GM18909 (cell line): ENCODE results near the gene HMCN1.
"Not testable (repeated sequence)": the region's sequence is repeated elsewhere in the genome, so short reads cannot be mapped to it uniquely, and the experiment has no call there.

Experiments used
- ATAC-seq: cut with Tn5 transposase; IDR thresholded peaks from one replicate; pipeline ENCODE4 v1.9.1; 2021; ENCODE audit warnings: mild to moderate bottlenecking; ENCODE audit not compliant: unreplicated experiment, poor library complexity

Gene HMCN1

DNA sequence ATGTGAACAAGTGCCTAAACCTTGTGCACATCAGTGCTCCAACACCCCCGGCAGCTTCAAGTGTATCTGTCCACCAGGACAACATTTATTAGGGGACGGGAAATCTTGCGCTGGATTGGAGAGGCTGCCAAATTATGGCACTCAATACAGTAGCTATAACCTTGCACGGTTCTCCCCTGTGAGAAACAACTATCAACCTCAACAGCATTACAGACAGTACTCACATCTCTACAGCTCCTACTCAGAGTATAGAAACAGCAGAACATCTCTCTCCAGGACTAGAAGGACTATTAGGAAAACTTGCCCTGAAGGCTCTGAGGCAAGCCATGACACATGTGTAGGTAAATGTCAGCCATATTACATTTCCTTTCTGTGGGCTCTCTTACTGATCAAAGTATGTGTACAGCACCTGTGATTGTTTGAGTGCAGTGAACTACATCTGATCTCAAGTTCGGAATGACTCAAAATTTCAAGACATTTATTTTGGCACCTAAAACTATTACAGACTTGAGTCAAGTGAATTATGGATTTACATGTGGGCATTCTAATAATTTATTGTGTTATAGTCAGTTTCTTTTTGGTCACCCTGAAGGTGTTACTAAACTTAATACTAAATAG lies 444.3 kb downstream of the HMCN1 start:
- ATAC-seq, result no peak

DNA sequence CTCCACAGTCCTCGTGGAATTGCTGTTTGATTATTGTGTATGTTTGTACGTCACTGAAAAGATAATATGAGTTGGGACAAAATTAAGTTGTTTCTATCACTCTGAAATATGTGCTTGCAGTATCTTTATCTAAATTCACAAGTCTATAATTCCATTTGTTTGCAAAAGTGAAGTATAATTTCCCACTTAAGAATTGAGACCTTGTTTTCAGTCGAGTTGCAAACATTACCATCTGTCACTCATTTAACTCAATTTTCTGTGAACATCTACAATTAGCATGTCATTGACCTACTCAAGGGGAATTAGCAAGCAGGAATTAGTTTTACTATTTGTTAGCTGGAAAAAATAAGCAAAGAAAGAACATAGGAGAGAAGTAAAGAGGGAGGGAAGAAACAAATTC lies 445.0 kb downstream of the HMCN1 start:
- ATAC-seq, result no peak

DNA sequence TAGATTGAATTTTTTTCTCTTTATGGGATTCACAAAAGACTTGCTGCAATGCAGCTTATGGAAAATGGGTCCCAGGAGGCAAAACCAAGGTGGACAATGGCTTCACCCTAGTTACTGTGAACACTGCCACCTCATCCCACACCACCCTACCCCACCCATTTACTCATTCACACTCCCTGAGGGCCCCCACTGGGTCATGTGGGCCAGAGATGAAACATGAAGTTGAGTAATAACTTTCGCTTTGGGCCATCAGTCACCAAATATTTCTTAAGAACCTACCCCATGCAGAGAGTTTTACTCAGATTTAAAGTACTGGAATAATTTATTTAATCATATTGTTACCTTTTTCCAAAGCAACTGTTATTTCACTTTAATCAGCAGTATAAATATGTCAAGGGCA lies 449.0 kb downstream of the HMCN1 start:
- ATAC-seq, result peak; percentile 73

DNA sequence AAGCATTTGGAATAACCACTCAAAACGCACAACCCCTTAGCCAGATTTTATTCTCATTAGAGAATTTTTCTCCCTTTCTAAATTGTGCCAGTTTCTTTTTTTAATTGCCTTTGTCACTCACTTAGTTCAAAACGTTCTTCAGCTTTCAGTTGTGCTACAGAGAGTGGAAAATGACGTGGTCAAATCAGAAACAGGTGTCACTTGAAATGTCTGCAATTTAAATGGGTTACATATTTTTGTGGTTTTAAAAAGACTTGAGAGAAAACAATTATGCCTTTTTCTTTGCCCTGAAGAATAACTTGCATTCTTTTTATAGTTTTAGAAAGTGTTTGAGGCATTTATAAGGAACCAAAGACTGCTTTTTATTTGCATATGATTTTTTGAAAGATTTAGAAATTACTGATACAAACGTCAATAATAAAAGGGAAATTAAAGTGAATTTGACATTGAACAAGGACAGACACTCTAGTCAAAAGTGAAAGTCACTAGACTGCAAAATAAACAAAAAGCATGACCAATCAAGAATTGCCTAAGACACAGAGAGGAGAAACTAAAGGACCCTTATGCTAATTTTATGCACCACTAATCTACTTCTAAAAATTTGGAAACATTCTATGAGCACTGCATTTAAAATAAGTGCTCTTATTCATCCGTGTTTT lies 449.9 kb downstream of the HMCN1 start:
- peak; percentile 78 for ATAC-seq

DNA sequence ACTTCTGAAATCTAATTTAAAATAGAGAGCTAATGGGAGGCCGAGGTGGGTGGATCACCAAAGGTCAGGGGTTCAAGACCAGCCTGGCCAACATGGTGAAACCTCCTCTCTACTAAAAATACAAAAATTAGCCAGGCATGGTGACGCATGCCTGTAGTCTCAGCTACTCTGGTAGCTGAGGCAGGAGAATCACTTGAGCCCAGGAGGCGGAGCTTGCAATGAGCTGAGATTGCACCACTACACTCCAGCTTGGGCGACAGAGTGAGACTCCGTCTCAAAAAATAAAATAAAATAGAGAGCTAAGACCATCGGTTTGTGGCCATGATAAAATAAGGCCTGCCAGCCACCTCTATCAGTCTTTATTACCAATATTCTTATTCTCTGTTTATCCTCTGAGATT lies 452.1 kb downstream of the HMCN1 start:
- not testable (repeated sequence) for ATAC-seq

DNA sequence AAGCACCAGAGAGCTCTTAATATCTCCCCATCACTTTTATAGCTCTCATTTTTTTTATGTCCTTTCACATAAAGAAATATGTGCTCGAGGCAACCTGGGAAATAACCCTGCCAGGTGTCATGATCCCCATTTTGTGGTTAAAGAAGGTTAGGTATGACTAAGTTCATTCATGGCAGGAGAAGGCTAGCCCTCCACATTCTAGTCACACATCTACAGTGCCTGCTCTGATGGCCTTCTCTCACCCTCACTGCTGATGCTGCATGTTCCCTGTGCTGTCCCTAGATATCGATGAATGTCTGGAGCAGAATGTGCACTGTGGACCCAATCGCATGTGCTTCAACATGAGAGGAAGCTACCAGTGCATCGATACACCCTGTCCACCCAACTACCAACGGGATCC lies 453.4 kb downstream of the HMCN1 start:
- peak; percentile 64 for ATAC-seq

DNA sequence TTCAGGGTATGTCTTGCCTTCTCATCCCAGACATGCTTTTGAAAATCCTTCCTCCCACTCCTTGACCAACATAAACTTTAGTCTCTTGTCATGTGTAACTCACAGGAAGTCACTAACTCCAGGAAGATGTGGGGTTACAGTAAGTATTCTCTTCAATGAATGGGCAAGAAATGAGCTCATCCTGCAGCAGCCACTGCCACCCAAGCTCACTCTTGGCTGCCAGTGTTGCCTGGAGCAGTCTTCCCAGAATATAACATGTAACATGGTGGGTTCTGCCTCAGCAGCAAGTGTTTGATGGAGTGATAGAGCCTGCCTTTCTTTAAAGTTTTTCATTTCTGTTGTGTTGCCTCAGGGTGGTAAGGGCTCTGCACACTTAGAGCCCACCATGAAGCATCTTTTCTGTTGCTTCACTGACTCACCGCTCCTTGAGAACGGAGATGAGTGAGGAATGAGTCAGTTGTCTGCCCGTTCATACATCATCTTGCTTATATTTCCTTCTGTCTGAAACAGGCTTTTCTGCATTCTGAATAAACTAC lies 453.9 kb downstream of the HMCN1 start:
- no peak for ATAC-seq

DNA sequence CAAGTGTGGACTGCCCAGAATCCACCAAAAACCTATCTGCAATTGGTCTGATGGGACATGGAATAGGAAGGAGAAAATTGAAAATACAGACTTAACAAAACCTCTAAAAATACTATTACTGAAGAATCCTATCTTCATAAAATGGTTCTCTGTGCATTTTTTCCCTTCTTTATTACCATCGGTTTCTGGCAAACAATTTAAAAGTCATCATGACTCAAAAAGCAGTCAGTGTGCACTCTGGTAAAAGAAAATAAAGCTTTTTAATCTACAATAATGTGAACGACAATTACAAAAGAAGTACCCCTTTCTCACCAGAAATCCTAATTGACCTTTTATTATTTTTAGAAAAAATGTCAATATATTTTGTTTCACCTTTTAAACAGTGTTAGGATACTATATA lies 454.5 kb downstream of the HMCN1 start:
- ATAC-seq, result no peak

DNA sequence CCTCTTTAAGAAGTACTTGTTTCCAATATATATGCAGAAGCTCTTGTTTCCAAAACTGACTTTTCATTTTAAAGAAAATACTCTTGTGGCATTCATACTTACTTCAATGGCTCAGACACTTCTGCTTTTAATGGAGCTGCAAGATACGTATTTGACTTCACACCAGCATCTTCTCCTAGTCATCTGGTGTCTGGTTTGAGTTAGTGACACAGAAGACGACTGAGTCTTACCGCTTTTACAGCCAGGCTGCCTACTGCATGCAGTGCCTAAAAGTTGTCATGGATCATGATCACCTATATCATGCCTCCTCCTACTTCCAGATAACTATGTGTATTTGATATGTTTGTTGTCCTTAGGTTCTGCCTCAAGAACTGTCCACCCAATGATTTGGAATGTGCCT lies 455.0 kb downstream of the HMCN1 start:
- ATAC-seq, result no peak

DNA sequence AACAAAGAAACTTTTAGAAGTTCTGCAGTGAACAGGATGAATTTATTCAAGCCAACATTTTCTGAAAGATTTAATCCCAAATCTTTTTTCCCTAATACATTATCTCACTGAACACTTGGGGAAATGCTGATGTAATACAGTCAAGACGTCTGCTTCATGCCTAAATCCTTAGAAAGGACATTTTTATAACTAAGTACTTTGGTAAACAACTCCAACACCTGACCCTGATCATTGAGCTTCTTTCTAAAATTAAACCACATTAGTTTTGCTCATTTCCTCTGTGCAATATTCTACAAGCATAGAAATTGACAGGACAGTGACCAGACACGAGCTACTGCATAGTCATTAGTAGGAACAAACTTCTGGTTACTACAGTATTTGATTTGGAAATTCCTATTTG lies 457.3 kb downstream of the HMCN1 start:
- ATAC-seq, result no peak

DNA sequence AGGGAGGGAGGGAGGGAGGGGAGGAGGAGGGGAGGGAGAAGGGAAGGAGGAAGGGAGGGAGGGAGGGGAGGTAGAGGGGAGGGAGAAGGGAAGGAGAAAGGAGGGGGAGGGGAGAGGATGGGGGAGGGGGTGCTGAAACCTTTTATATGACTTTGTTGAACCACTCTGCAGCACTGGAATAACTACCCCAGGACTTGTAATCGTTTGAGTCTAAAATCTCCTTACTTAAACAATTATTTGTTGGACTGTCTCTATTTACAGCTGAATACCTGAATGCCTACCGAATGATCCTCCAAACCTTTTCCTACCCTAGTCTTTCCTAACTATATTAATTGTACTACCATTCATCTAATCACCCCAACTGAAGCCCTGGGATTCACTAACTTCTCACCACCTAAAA lies 459.0 kb downstream of the HMCN1 start:
- ATAC-seq, result no peak

DNA sequence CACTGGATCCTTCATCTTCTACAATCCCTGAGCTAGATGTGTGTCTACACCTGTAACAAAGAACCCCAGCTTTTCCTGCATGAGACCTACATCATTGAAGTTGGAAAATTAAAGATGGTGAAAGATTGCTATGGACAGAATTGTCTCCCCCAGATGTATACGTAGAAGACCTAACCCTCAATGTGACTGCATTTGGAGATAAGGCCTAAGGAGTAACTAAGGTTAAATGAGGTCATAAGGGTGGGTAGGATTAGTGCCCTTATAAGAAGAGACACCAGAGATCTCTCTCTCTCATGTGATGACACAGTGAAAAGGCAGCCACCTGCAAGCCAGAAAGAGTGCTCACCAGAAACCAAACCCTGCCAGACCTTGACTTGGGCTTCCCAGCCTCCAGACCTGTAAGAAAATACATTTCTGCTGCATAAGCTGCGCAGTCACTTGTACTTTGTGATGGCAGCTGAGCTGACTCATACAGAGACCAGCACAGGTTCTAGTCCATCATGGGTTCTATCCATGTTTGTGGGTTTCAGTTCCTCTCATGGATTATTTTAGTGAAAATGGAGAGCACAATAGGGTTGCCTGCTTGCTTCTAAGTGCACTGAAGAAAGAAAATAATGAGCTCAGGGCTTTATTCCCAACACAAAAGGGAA lies 460.0 kb downstream of the HMCN1 start:
- peak; percentile 96 for ATAC-seq

DNA sequence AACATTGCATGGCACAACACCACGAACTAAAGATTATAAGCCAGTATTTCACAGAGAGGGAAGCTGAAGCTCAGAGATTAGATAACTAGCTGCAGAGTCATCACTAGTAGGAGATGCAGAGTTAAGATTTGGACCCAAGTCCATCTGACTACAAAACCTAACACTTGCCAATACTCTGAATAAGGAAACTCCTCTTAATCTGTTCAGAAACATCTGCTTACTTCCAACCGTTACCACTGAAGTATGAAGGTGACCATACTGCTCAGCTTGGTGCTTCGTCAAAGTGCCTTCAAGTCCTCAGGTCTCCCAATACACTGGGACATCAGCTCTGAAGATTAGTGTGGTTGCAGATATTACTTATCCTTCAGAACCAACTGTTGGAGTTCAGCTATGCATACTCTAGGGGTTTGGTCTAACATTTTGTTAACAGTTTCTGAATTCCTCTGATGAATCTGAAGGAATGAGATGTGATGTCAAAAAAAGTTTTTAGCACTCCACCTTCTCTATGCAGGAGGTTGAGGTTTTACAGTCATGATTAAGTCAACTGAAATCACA lies 461.3 kb downstream of the HMCN1 start:
- no peak for ATAC-seq

DNA sequence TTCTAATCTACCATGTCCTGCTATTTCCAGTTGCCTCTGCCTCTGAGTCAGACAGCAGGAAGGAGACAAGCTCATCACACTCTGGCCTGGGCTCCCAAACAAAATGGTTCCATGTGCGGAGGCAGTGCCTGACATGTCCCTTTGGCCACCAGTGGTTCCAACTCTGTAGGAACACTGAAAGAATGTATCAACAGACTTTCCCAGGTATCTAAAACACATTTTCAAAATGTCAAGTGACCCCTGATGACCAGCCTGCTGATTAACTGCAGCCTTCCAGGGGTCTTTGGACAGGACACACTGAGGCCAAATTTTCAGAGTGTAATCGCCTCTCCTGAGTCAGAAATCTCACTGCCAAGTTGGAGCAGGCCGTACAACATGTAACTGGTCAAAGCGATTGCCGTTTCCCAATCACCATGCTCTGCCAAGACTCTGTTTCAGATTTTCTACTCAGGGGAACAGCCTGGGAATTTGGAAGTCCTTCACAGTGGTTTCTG lies 468.1 kb downstream of the HMCN1 start:
- ATAC-seq, result no peak

DNA sequence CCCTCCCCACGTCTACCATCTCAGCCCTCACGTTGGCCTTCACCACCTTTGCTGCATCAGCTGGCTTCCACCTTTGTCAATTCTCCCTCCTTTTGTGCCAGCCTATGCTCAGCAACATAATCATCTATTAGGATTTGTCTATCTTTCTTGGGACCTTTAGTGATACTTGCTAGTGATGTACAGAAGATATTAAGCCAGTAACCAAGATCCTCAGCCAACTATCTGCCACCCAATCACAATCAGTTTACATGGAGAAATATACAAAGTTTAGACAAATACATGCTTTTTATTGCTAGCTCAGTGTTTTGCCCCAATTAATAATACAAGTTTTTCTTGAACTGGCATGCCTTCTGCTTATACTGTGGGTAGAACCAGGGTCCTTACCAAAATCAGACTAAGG lies 468.6 kb downstream of the HMCN1 start:
- ATAC-seq, result no peak

DNA sequence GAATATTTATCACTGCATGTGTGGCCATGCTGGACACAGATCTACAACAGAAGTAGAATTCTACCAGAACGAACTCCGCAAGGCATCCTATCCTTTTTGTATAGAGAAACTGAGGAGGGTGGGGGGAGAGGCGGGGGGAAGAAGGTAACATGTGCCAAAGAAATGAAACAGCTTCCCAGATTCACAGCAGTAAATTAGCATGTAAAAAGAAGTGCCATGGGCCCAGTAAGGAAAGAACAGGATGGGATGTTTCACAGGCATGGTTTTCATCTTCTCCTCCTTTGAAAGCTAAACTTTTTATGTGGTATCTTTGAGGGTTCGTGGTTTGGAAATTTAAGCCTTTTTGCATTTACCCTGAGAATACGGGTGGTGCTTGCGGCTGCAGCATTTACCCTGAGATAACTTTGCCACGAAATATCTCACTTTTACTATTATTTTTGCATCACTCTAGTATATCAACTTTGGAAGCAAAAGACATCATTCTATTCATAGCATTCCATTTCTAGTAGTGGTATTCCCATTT lies 471.9 kb downstream of the HMCN1 start:
- no peak for ATAC-seq

DNA sequence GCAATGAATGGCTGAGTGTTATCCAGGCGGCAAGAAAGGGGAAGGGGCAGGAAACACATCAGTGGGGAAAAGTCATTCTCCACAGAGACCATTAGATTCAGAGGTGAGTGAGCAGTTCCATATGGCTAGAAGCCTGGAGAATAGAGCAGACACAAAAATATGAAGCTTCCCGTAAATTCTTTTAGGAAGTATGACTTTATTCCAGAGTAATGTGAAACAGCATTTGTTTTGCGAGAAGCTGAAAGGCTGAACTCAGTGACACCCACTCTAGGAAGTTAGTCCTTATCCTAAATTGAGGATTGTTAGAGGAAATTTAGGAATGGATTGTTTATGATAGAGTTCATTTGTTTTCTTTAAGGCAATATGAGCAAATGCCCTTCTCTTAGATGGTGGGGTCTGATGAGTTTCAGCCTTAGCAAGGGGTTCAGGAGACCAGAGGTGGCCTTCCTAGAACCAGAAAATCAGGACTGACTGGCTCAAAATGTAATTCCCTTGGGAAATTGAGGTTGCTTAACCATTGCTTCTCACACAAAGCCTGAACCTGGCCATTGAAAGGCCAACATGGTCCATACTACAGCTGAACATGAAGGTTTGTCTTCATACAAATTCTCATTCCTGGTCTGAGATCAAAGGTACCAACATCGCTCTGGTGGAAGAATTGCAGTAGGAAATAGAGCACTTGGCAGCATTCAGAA lies 473.3 kb downstream of the HMCN1 start:
- ATAC-seq, result no peak

DNA sequence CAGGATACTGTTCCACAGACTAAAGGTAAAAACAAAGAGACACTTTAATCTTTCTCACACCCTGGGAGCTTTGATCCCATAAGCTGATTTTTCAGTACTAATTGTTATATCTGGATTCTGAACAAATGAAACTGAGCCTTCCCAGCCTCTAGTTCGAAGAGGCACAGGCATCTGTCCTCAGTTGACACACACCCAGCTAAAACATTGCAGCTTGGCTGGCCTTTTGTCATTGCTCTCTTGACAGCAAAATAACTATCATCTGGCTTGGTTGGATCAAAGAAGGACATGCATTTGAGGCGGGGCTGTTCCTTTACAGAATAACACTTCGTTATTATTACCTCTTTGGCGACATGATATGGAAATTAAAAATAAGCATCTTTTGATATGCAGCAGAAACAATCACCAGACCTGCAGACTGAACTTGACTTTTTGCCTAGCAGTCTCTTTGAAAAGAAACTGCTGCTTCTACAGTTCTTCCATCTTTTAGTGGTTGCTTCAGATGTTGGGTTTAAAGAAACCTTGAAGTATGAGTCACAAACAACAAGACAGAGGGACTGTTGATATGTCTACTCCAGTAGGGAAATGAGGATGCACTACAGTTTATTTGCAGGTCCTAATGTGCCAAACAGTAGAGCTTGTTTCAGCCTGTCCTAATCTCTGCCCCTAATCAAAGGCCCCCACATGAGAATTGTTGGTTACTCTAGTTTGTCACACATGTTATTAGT lies 474.4 kb downstream of the HMCN1 start:
- ATAC-seq, result no peak

DNA sequence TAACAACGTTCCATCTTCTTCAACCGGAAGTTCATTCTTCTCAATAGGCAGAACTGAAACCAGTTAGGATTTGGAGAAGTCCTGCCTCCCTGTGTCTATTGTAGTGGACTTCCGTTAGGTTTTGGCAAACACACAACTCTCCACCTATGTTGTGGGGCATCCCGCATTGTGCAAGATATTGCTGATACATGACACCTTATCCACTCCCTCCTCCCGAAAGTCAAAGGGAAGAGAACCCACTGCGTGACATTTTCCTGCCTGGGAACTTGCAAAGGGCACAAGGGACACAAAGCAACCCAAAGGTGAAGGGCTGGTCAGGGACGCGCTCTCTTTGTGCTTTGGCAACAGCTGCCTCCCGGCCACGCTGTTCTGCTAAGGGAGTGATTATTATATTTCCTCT lies 476.1 kb downstream of the HMCN1 start:
- no peak for ATAC-seq

DNA sequence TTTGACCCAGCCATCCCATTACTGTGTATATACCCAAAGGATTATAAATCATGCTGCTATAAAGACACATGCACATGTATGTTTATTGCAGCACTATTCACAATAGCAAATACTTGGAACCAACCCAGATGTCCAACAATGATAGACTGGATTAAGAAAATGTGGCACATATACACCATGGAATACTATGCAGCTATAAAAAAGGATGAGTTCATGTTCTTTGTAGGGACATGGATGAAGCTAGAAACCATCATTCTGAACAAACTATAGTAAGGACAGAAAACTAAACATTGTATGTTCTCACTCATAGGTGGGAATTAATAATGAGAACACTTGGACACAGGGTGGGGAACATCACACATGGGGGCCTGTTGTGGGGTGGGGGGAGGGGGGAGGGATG lies 477.4 kb downstream of the HMCN1 start:
- not testable (repeated sequence) for ATAC-seq
